SK-N-SH (cell line): ENCODE results near the gene FMO3. TPM values are rescaled to one million over a fixed set of nuclear protein-coding genes. Genes with fewer than 3 reads are reported as not detected.

Source experiments
- CTCF ChIA-PET: fragments of 300-600, 350-600 bp; formaldehyde crosslinking; extraction: SDS; loops from one replicate; lab custom pipeline; 2021; lab: Yijun Ruan, JAX
- POLR2A ChIA-PET: fragments of 350-600 bp; sonication (Branson Sonifier 250); formaldehyde crosslinking; extraction: SDS; loops from one replicate; lab custom pipeline; 2020; ENCODE audit warnings: antibody characterized with exemption, inconsistent platforms; lab: Yijun Ruan, JAX
- DNase-seq: peaks from one replicate; pipeline ENCODE4 v3.0.0; 2012
- H2AFZ ChIP-seq: fragments of 200-600 bp; sonication (generic); 2 replicates; pipeline ENCODE4 v1.8.1; 2016; ENCODE audit warnings: antibody characterized with exemption, mild to moderate bottlenecking, low read depth
- H3F3A ChIP-seq: fragments of 200-600 bp; sonication (generic); replicated peaks from 2 replicates; pipeline ENCODE3; 2016; ENCODE audit warnings: antibody characterized with exemption, mild to moderate bottlenecking; ENCODE audit not compliant: insufficient read depth
- H3K27ac ChIP-seq, 2 experiments: fragments of 200-500 bp in 1 of 2; fragments of 200-600 bp in 1 of 2; sonication (Bioruptor generic) in 1 of 2; sonication (generic), shearing (Covaris generic) in 1 of 2; 2 replicates each; pipeline versions ENCODE4 v1.5.1 to v1.6.1; 2014 to 2016; ENCODE audit warnings: low read depth in 2 of 2, inconsistent platforms in 1 of 2, low read length in 1 of 2, mild to moderate bottlenecking in 1 of 2, mixed read lengths in 1 of 2
- H3K27me3 ChIP-seq: fragments of 200-600 bp; sonication (generic), shearing (Covaris generic); 2 replicates; pipeline ENCODE4 v1.6.1; 2016; ENCODE audit warnings: mixed run types; ENCODE audit not compliant: insufficient read depth
- H3K36me3 ChIP-seq, 2 experiments: fragments of 200-500 bp in 1 of 2; fragments of 200-600 bp in 1 of 2; sonication (Bioruptor generic) in 1 of 2; sonication (generic) in 1 of 2; replicated peaks in 1 of 2; 2 replicates each; pipeline versions ENCODE3 to v1.5.1; 2014 to 2016; ENCODE audit warnings: low read length in 1 of 2, mild to moderate bottlenecking in 1 of 2; ENCODE audit not compliant: insufficient read depth in 2 of 2, control insufficient read depth in 1 of 2
- H3K4me1 ChIP-seq, 2 experiments: fragments of 200-500 bp in 1 of 2; fragments of 200-600 bp in 1 of 2; sonication (Bioruptor generic) in 1 of 2; sonication (generic), shearing (Covaris generic) in 1 of 2; 2 replicates each; pipeline versions ENCODE4 v1.5.1 to v1.6.1; 2014 to 2016; ENCODE audit warnings: low read depth in 1 of 2, low read length in 1 of 2, mixed run types in 1 of 2; ENCODE audit not compliant: insufficient read depth in 2 of 2, control insufficient read depth in 1 of 2
- H3K4me2 ChIP-seq: fragments of 200-600 bp; sonication (generic), shearing (Covaris generic); 2 replicates; pipeline ENCODE4 v1.6.1; 2017; ENCODE audit warnings: mixed run types
- H3K4me3 ChIP-seq, 2 experiments: fragments of 200-500 bp in 1 of 2; fragments of 200-600 bp in 1 of 2; sonication (Bioruptor generic) in 1 of 2; sonication (generic), shearing (Covaris generic) in 1 of 2; 2 replicates each; pipeline versions ENCODE4 v1.5.1 to v1.8.1; 2014 to 2016; ENCODE audit warnings: low read depth in 2 of 2, inconsistent platforms in 1 of 2, low read length in 1 of 2, mild to moderate bottlenecking in 1 of 2, mixed read lengths in 1 of 2, moderate library complexity in 1 of 2
- H3K79me2 ChIP-seq: fragments of 200-600 bp; sonication (generic); 2 replicates; pipeline ENCODE4 v1.8.1; 2017; ENCODE audit warnings: mild to moderate bottlenecking; ENCODE audit not compliant: insufficient read depth
- H3K9ac ChIP-seq: fragments of 200-600 bp; sonication (generic); 2 replicates; pipeline ENCODE4 v1.6.1; 2017; ENCODE audit warnings: mixed run types
- H3K9me2 ChIP-seq: fragments of 200-600 bp; sonication (generic); 2 replicates; pipeline ENCODE4 v1.6.1; 2017; ENCODE audit warnings: mixed run types
- H3K9me3 ChIP-seq: fragments of 200-600 bp; sonication (generic); 2 replicates; pipeline ENCODE4 v1.6.1; 2017; ENCODE audit warnings: mixed run types, mild to moderate bottlenecking, moderate library complexity
- H4K20me1 ChIP-seq: fragments of 200-600 bp; sonication (generic); 2 replicates; pipeline ENCODE4 v1.6.1; 2017; ENCODE audit warnings: mild to moderate bottlenecking, mixed run types; ENCODE audit not compliant: insufficient read depth
- CTCF ChIP-seq: fragments of 200-600 bp; sonication (generic); IDR thresholded peaks from 2 replicates; pipeline ENCODE4 v1.6.1; 2017; ENCODE audit warnings: antibody characterized with exemption, mild to moderate bottlenecking, moderate library complexity
- ELF1 ChIP-seq: IDR thresholded peaks from 2 replicates; pipeline ENCODE4 v1.4.0; 2012
- EP300 ChIP-seq, 2 experiments: IDR thresholded peaks; 2 replicates each; pipeline versions ENCODE4 v1.4.0 to v1.6.1; 2012; ENCODE audit warnings: borderline replicate concordance in 1 of 2, low read depth in 1 of 2, low read length in 1 of 2
- FOSL2 ChIP-seq: IDR thresholded peaks from 2 replicates; pipeline ENCODE4 v1.4.0; 2012; ENCODE audit warnings: low read depth, mild to moderate bottlenecking, moderate library complexity, borderline replicate concordance
- FOXJ3 ChIP-seq: sonication (generic); formaldehyde crosslinking; IDR thresholded peaks from 2 replicates; pipeline ENCODE4 v1.5.1; 2020; ENCODE audit warnings: mild to moderate bottlenecking, missing genetic modification reagents
- GABPA ChIP-seq: IDR thresholded peaks from 2 replicates; pipeline ENCODE4 v1.4.0; 2012; ENCODE audit warnings: low read depth, mild to moderate bottlenecking
- MEF2A ChIP-seq: IDR thresholded peaks from 2 replicates; pipeline ENCODE4 v1.4.0; 2012; ENCODE audit warnings: low read depth, borderline replicate concordance
- NRF1 ChIP-seq: IDR thresholded peaks from 2 replicates; pipeline ENCODE4 v1.6.1; 2012; ENCODE audit warnings: low read depth, mild to moderate bottlenecking, low read length
- POLR2AphosphoS5 ChIP-seq: IDR thresholded peaks from 2 replicates; pipeline ENCODE4 v1.6.1; 2012; ENCODE audit warnings: low read depth, low read length
- YY1 ChIP-seq: IDR thresholded peaks from 2 replicates; pipeline ENCODE4 v1.4.0; 2012; ENCODE audit warnings: low read depth, mild to moderate bottlenecking
- WGBS: methylation state at CpG from one replicate; pipeline ENCODE4 v1.1.6; 2017; ENCODE audit warnings: low lambda C conversion rate; 5-methylcytosine and 5-hydroxymethylcytosine counted together
- polyA plus RNA-seq, 3 experiments: library from polyadenylated mRNA; depleted of rRNA; stranded (reverse); fragments of >200 nt; gene quantifications; 2 replicates each; pipeline ENCODE4 v1.2.3, GENCODE V29; 2012
- TF ChIP-seq, protein P1 (sequence below): IDR thresholded peaks from 2 replicates; pipeline ENCODE4 v1.4.0; 2012; ENCODE audit warnings: low read depth
- TF ChIP-seq, protein P2 (sequence below): fragments of 150-350 bp; IDR thresholded peaks from 2 replicates; pipeline ENCODE4 v1.6.1; 2016; ENCODE audit warnings: mild to moderate bottlenecking, low read depth, low read length
- TF ChIP-seq, protein P3 (sequence below): IDR thresholded peaks from 2 replicates; pipeline ENCODE4 v1.4.0; 2012; ENCODE audit warnings: low read depth, borderline replicate concordance

FMO3 gene
- polyA plus RNA-seq, 1 of the 3 experiments (the other 2 are of a cell fraction), result 0.85 TPM

DNA sequence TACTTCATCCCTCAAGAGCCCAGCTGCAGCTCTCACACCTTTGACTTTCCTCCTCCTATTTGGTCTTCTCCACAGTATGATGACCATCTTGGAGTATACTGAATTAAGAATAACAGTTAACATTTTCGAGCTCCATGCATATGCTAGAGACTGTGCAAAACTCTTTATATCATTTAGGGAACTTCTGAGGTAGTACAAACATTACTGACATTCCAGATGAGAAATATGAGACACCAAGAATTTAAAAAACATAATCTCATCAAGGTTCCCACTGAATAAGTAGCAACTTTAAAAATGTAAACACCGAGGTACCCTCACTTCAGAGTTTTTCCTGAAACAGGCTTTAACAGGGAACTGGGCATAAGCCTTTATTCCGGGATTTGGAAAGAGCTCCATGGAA lies 22.7 kb downstream of the FMO3 start:
- H3K4me2 ChIP-seq, result no peak overlapping the region

GRCh38 chr1:171115280-171115897 lies 24.7 kb downstream of the FMO3 start:
- no peak for TF ChIP-seq GABPA
- TF ChIP-seq, protein P1, sequence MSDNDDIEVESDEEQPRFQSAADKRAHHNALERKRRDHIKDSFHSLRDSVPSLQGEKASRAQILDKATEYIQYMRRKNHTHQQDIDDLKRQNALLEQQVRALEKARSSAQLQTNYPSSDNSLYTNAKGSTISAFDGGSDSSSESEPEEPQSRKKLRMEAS, result no peak
- no peak for TF ChIP-seq CTCF
- TF ChIP-seq, protein P2, sequence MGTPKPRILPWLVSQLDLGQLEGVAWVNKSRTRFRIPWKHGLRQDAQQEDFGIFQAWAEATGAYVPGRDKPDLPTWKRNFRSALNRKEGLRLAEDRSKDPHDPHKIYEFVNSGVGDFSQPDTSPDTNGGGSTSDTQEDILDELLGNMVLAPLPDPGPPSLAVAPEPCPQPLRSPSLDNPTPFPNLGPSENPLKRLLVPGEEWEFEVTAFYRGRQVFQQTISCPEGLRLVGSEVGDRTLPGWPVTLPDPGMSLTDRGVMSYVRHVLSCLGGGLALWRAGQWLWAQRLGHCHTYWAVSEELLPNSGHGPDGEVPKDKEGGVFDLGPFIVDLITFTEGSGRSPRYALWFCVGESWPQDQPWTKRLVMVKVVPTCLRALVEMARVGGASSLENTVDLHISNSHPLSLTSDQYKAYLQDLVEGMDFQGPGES, result no peak
- no peak for TF ChIP-seq NRF1
- TF ChIP-seq, protein P3, sequence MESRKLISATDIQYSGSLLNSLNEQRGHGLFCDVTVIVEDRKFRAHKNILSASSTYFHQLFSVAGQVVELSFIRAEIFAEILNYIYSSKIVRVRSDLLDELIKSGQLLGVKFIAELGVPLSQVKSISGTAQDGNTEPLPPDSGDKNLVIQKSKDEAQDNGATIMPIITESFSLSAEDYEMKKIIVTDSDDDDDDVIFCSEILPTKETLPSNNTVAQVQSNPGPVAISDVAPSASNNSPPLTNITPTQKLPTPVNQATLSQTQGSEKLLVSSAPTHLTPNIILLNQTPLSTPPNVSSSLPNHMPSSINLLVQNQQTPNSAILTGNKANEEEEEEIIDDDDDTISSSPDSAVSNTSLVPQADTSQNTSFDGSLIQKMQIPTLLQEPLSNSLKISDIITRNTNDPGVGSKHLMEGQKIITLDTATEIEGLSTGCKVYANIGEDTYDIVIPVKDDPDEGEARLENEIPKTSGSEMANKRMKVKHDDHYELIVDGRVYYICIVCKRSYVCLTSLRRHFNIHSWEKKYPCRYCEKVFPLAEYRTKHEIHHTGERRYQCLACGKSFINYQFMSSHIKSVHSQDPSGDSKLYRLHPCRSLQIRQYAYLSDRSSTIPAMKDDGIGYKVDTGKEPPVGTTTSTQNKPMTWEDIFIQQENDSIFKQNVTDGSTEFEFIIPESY, result no peak
- TF ChIP-seq EP300 (IDR thresholded peaks at IDR 0.05; ENCODE audit: borderline replicate concordance in 1 of 2, low read depth in 1 of 2, low read length in 1 of 2), result no peak
- TF ChIP-seq YY1, result no peak
- TF ChIP-seq FOXJ3 (CRISPR knock-in tag), result no peak
- TF ChIP-seq FOSL2, result no peak
- no peak for TF ChIP-seq POLR2AphosphoS5
- TF ChIP-seq ELF1, result no peak
- Histone ChIP-seq H3K9ac (no peak overlapping the region), H3F3A (no peaks in the 10 kb centered on the region), H2AFZ (no peak overlapping the region), H3K27me3 (peaks cover 8% of the 10 kb centered on the region; the same call in 1 of the 2 replicates), H3K27ac (no peak overlapping the region), H3K79me2 (no peaks in the 10 kb centered on the region), H4K20me1 (no peaks in the 10 kb centered on the region), H3K9me2 (no peaks in the 10 kb centered on the region), H3K9me3 (no peaks in the 10 kb centered on the region), H3K4me3 (no peak overlapping the region), H3K4me1 (no peaks in the 10 kb centered on the region), H3K36me3 (no peaks in the 10 kb centered on the region), H3K4me2 (no peak overlapping the region)
- WGBS, result 0% methylated on average over 2 of the region's 2 CpGs
- ChIA-PET CTCF (no interaction called here), POLR2A (no interaction called here)
- no peak for DNase-seq

More for the DNA sequence above, 22.7 kb downstream of the FMO3 start:
- Histone ChIP-seq H3K27ac (no peak overlapping the region), H2AFZ (no peak overlapping the region), H3K4me1 (no peaks in the 10 kb centered on the region), H3K9me3 (no peaks in the 10 kb centered on the region), H3K27me3 (peaks cover 8% of the 10 kb centered on the region; the same call in 1 of the 2 replicates), H3K79me2 (no peaks in the 10 kb centered on the region), H4K20me1 (no peaks in the 10 kb centered on the region), H3K9me2 (no peaks in the 10 kb centered on the region), H3F3A (no peaks in the 10 kb centered on the region), H3K4me3 (no peak overlapping the region), H3K36me3 (no peaks in the 10 kb centered on the region), H3K9ac (no peak overlapping the region)
- 2% methylated on average over 3 of the region's 3 CpGs for WGBS
- TF ChIP-seq MEF2A (no peak), ELF1 (no peak)
- ChIA-PET POLR2A (no interaction called here), CTCF (no interaction called here)
- no peak for DNase-seq
